ELF-1 (cell line): Measurements from ENCODE around the gene OSR1.

Source experiments
- DNase-seq: peaks from one replicate; pipeline ENCODE4 v3.0.0-alpha.2; 2016; ENCODE audit warnings: low read depth, low spot score

Gene OSR1

GRCh38 chr2:19359021-19359357, 566 bp upstream of the OSR1 start:
- no peak for DNase-seq

DNA sequence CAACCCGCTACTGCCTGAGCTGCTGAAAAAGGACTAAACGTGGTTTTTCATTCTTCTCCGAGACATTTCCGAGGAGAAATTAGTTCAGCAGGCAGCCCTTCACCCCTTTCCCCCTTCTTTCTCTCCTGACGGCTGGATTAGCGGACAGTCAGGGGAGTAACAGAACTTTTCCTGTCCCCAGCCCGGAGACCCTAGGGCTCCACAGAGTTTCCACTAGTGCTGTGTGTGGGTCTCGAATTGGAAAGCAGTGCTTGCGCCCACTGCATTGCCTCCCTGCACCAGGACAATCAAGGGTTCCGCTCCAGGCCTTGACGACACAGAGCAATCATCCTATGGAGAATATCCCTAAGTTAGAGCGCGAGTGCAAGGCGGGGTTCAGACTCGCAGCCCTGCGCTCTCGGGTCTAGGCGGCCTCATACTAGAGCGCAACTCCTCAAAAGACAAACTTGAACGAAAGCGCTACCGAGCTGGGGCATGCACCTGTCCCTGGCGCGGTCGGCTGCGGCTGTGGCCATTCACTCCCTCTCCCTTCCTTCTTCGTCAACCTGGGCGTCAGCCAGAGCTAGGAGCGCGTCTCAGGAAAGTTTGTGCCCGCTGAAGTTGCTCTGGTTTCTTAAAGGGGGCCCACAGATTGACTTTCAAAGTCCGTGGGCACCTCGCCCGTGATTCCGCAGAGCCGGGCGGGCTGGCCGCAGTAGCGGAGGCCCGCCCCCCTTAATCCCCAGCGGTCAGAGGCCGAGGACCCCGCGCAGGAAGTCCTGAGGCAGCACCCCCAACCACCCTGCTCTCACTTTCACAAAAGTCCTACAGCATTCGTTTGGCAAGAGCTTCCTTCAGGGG, 801 bp downstream of the OSR1 start:
- DNase-seq, result peak; percentile 24

GRCh38 chr2:19356545-19357401, 1.6 kb downstream of the OSR1 start:
- peak; percentile 38 for DNase-seq

- DNase-seq, result peak; percentile 40
Measured at GRCh38 chr2:19355931-19356544, 2.4 kb downstream of the OSR1 start.

- DNase-seq, result peak; percentile 32
Measured at GRCh38 chr2:19355416-19355821, 3.0 kb downstream of the OSR1 start.

DNA sequence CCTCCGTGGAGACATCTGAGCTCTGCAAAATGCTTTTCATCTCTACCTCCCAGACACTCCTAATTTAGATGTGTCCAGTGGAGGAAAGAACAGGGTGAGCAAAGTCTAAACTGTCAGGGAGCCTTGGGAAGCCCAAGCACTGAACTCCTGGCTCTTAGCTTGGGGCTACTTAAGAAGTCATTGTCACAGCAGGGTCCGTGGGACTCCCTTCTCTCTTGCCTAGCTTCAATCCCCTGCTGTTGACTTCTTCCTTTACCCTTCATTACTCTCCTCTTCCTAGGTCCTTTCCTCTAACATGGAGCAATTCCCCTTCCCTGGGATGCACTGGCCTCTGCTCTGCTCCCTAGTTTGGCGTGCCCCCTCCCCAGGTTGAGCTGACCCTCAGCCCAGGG, 3.4 kb downstream of the OSR1 start:
- DNase-seq, result no peak

GRCh38 chr2:19353721-19354050, 4.7 kb downstream of the OSR1 start:
- DNase-seq, result no peak

DNA sequence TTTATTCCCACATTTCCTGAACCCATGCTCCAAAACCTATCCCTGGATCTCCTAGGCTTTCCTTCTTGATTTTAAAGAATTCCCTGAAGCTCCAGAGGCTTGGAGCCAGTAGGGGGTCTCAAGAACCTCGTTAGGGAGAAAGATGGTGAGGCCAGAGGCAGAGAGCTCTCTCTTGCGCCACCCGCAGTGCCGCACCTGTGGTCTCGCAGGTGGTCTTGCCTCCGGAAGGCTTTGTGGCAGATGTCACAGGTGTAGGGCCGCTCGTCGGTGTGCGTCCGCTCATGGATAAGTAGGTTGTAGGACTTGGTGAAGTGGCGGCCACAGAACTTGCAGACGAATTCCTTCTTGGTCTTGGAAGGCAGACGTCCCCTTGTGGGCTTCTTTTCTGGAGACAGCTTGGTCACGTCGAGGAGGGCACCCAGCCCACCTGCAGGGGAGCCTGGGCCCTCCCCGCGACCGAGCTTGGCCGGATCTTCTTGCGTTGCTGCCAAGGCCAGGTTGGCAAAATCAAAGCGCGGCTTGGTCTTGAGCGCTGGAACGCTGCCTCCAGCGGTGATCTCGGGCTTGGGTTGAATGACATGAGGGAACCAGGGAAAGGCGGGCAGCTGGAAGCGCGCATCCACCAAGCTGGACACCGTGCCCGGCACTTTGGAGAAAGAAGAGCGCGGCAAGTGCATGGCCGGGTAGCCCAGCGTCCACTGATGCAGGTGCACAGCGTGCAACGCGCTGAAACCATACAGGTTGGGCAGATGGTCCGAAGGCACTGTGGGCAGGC, 5.3 kb downstream of the OSR1 start:
- no peak for DNase-seq

DNA sequence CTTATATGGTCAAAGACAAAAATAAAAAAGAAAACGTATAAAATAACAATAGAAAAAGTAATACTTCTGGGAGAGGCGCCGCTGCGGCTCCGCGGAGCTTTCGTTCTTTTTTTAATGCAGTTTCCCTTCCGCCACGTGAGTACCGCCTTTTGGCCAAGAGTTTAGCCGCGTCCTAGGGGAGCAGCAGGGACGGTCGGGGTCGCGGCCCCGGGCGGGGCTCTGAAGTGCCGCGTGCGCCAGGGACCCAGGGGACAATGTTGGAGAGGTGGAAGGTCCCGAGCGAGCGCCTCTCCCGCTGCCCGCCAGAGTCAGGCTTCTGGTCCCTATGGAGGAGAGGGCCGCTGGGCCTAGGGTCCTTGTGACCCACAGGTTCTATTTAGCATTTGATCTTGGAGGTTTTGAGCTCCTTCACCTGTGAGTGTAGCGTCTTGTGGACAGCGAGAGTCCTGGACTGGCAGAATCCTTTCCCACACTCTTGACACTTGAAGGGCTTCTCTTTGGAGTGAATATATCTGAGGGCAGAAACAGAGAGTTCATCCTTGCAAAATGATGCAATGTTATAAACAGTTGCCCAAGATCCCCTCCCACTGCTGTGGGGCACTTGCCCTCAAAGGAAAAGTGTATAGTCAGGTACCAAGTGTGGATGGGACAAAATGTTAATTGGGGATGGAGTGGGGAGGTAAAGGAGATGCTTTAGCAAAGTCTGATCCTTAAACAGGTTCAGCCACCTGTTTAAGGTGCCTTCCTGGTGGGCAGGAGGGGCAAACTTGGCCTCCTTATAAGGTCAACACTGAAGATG, 6.3 kb downstream of the OSR1 start:
- peak; percentile 23 for DNase-seq

DNA sequence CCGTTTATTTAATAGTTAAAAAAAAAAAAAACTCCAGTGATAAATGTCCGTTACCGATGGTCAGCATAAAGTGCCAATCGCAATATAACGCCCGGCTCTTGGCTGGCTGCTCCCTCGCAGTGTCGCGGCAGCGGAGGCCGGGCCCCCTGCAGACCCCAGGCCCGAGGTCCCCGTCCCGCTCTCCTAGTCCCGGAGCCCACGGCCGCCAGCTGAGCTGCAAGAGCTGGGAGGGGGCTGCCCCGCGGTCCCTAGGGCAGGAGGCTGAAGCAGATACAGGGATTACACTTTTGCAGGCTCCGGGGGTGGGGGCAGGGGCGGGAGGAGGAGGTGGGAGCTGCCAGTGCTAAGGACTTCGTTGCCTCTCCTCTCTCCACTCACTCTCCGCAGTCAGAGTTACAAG, 6.9 kb downstream of the OSR1 start:
- no peak for DNase-seq

DNA sequence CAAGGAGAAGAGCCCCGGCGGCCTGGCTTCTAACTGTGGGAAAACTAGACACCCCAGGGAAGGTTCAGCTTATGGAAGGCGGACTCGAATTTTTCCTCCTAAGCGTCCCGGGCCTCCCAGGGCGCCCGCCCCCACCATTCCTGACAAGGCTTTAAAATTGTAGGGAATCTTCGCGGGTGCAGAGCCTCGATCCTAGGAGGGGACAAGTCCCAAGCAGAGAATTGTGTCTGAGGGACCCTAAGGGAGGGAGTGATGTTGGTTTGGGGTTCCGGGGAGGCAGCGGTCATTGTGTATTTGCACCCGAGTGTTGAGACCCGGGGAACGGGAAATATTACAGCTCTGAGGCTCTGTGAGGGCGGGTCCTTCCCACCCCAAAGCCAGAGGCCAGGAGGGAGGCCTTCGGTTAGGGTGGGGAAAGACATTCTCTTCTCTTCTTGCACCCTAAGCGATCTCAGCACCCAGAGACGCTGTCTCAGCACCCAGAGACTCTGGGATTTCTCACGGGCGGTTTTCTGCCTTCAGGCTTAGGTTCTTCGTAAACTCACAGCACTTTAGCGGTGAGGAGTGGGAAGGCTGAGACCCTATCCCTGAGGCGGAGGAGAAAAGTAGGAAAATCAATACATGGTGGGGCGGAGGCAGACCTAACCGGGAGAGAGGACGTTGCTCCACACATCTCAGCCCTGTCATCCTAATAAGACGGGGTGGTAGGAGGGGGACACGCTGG, 7.6 kb downstream of the OSR1 start:
- no peak for DNase-seq

GRCh38 chr2:19349911-19350677, 8.3 kb downstream of the OSR1 start:
- DNase-seq, result peak; percentile 84

- DNase-seq, result no peak
Measured at GRCh38 chr2:19348692-19349091, 9.7 kb downstream of the OSR1 start.

- DNase-seq, result peak; percentile 94
Measured at GRCh38 chr2:19347619-19348562, 10.5 kb downstream of the OSR1 start.

GRCh38 chr2:19346983-19347618, 11.3 kb downstream of the OSR1 start:
- no peak for DNase-seq

DNA sequence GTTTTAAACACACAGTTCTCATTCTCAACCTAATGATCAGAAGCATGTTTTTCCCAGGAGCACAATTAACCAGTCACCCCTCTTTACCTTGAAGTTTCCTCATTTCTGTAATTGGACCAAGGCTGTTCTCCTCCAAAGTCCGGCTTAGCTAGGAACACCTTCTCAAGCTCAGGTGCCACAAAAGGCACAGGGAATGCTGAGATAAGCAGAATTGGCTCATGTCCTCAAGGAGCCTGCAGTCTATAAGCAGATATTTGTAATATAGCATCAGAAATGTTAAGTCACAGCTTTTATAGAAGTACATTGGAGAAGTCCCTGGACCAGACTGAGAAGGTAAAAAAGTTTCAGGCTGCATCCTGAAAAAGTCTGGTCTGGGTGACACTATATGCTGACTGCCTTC, 20.7 kb downstream of the OSR1 start:
- DNase-seq, result no peak

- DNase-seq, result no peak
Measured at GRCh38 chr2:19337202-19337601, 21.2 kb downstream of the OSR1 start.

GRCh38 chr2:19336781-19337180, 21.6 kb downstream of the OSR1 start:
- DNase-seq, result no peak
